ENCODE data around the gene ZMIZ2.
"Not testable (repeated sequence)": the region's sequence is repeated elsewhere in the genome, so short reads cannot be mapped to it uniquely, and the experiment has no call there.

Gene ZMIZ2

GRCh38 chr7:44769776-44770294 is 21.2 kb downstream of the ZMIZ2 start:
- TF ChIP-seq CTCF (IDR thresholded peaks at IDR 0.05), result no peak
- H3K27ac ChIP-seq, result peak overlapping the region; percentile 29; the same call in 1 of the 2 replicates

- no peak overlapping the region for H3K27ac ChIP-seq
- no peak for TF ChIP-seq CTCF (IDR thresholded peaks at IDR 0.05)
- no peak for TF ChIP-seq ZFX (IDR thresholded peaks at IDR 0.05; ENCODE audit: borderline replicate concordance)
Measured at GRCh38 chr7:44771358-44771757, 22.7 kb downstream of the ZMIZ2 start.

GRCh38 chr7:44772440-44772839 is 23.8 kb downstream of the ZMIZ2 start:
- no peak overlapping the region for H3K27ac ChIP-seq
- TF ChIP-seq CTCF (IDR thresholded peaks at IDR 0.05) (no peak), ZFX (IDR thresholded peaks at IDR 0.05; ENCODE audit: borderline replicate concordance) (no peak)

- no peak overlapping the region for H3K27ac ChIP-seq
- TF ChIP-seq ZFX (IDR thresholded peaks at IDR 0.05; ENCODE audit: borderline replicate concordance) (no peak), CTCF (IDR thresholded peaks at IDR 0.05) (peak; percentile 24; the same call in 1 of the 2 replicates)
Measured at GRCh38 chr7:44772867-44773266, 24.2 kb downstream of the ZMIZ2 start.

GRCh38 chr7:44774486-44774885 is 25.8 kb downstream of the ZMIZ2 start:
- H3K27ac ChIP-seq, result not testable (repeated sequence)

GRCh38 chr7:44775383-44776107 is 26.9 kb downstream of the ZMIZ2 start:
- TF ChIP-seq CTCF (IDR thresholded peaks at IDR 0.05) (no peak), ZFX (IDR thresholded peaks at IDR 0.05; ENCODE audit: borderline replicate concordance) (no peak)
- H3K27ac ChIP-seq, result no peak overlapping the region

- H3K27ac ChIP-seq, result no peak overlapping the region
- TF ChIP-seq ZFX (IDR thresholded peaks at IDR 0.05; ENCODE audit: borderline replicate concordance) (no peak), CTCF (IDR thresholded peaks at IDR 0.05) (no peak)
Measured at GRCh38 chr7:44776211-44776610, 27.6 kb downstream of the ZMIZ2 start.

- no peak for TF ChIP-seq ZFX (IDR thresholded peaks at IDR 0.05; ENCODE audit: borderline replicate concordance)
- no peak for TF ChIP-seq CTCF (IDR thresholded peaks at IDR 0.05)
- H3K27ac ChIP-seq, result no peak overlapping the region
Measured at GRCh38 chr7:44782460-44782859, 33.8 kb downstream of the ZMIZ2 start.
